SK-N-MC (cell line): Measurements from ENCODE around the gene NECAB3.
"Not testable (repeated sequence)": the region's sequence is repeated elsewhere in the genome, so short reads cannot be mapped to it uniquely, and the experiment has no call there.

Experiments used
- DNase-seq: peaks from one replicate; pipeline ENCODE4 v3.0.0-alpha.2; 2011; ENCODE audit warnings: low read depth, low spot score
- H3K27ac ChIP-seq: fragments of 200-600 bp; sonication (generic); 2 replicates; pipeline ENCODE4 v1.5.1; 2016; ENCODE audit warnings: mixed run types
- H3K36me3 ChIP-seq: fragments of 200-600 bp; sonication (generic); 2 replicates; pipeline ENCODE4 v1.6.1; 2017; ENCODE audit warnings: antibody characterized with exemption, low read length, mixed read lengths; ENCODE audit not compliant: insufficient read depth
- H3K4me3 ChIP-seq: fragments of 200-600 bp; sonication (generic); 2 replicates; pipeline ENCODE4 v1.5.1; 2016
- H3K9ac ChIP-seq: fragments of 200-600 bp; sonication (generic); 2 replicates; pipeline ENCODE4 v1.8.0; 2017; ENCODE audit warnings: mixed run types, mixed read lengths; ENCODE audit not compliant: insufficient read length
- H3K9me3 ChIP-seq: fragments of 200-600 bp; sonication (generic); 2 replicates; pipeline ENCODE4 v1.6.1; 2017; ENCODE audit warnings: low read depth, mild to moderate bottlenecking, antibody characterized with exemption, low read length, moderate library complexity, mixed read lengths
- EZH2 ChIP-seq: fragments of 200-600 bp; sonication (generic); IDR thresholded peaks from one replicate; pipeline ENCODE4 v1.6.1; 2017; ENCODE audit warnings: antibody characterized with exemption
- FOXP2 ChIP-seq: optimal IDR thresholded peaks from 2 replicates; pipeline ENCODE3; 2011; ENCODE audit warnings: mild to moderate bottlenecking, moderate library complexity; ENCODE audit not compliant: insufficient read depth; ENCODE audit errors: extremely low read length, control extremely low read depth
- POLR2AphosphoS5 ChIP-seq: IDR thresholded peaks from 2 replicates; pipeline ENCODE4 v1.6.1; 2012; ENCODE audit warnings: mild to moderate bottlenecking, low read depth, low read length, borderline replicate concordance

Gene NECAB3

GRCh38 chr20:33701629-33702450 lies 27.6 kb upstream of the NECAB3 start:
- Histone ChIP-seq H3K9ac (no peak overlapping the region), H3K36me3 (no peaks in the 10 kb centered on the region), H3K27ac (no peak overlapping the region), H3K4me3 (no peak overlapping the region), H3K9me3 (no peaks in the 10 kb centered on the region)
- TF ChIP-seq FOXP2 = no peak
- no peak for TF ChIP-seq EZH2
- TF ChIP-seq POLR2AphosphoS5 = no peak
- DNase-seq = no peak

DNA sequence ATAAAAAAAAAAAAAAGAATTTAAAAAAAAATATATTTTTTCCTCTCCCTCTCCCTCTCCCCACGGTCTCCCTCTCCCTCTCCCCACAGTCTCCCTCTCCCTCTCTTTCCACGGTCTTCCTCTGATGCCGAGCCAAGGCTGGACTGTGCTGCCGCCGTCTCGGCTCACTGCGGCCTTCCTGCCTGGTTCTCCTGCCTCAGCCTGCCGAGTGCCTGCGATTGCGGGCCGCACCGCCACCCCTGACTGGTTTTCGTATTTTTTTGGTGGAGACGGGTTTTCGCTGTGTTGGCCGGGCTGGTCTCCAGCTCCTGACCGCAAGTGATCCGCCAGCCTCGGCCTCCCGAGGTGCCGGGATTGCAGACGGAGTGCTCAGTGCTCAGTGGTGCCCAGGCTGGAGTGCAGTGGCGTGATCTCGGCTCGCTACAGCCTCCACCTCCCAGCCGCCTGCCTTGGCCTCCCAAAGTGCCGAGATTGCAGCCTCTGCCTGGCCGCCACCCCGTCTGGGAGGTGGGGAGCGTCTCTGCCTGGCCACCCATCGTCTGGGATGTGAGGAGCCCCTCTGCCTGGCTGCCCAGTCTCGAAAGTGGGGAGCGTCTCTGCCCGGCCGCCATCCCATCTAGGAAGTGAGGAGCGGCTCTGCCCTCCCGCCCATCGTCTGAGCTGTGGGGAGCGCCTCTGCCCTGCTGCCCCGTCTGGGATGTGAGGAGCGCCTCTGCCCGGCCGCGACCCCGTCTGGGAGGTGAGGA lies 26.6 kb upstream of the NECAB3 start:
- not testable (repeated sequence) for H3K4me3 ChIP-seq, DNase-seq, H3K9ac ChIP-seq, H3K9me3 ChIP-seq, H3K27ac ChIP-seq, H3K36me3 ChIP-seq

DNA sequence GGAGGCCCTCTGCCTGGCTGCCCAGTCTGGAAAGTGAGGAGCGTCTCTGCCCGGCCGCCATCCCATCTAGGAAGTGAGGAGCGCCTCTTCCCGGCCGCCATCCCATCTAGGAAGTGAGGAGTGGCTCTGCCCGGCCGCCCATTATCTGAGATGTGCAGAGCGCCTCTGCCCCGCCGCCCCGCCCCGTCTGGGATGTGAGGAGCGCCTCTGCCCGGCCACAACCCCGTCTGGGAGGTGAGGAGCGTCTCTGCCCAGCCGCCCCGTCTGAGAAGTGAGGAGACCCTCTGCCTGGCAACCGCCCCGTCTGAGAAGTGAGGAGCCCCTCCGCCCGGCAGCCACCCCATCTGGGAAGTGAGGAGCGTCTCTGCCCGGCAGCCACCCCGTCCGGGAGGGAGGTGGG lies 24.7 kb upstream of the NECAB3 start:
- not testable (repeated sequence) for H3K9me3 ChIP-seq, H3K36me3 ChIP-seq, H3K4me3 ChIP-seq, H3K9ac ChIP-seq, H3K27ac ChIP-seq, DNase-seq

DNA sequence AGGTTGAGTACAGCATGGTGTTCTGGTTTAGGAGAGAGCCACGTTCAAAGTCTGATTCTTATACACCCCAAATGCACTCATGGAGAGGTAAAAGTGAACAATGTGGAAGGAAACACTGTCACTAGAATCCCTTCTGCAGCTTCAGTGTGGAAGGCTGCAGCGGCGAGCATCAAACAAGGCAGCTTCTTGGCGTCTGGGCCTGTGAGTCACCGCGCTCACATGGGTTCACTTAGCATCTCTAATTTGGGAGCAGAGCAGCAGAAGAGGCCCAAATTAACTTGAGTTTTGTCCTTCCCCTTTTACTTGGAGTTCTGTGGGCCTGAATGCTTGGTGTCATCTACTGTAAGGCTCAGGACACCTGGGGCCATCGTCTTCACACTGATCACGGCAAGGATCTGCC lies 22.9 kb upstream of the NECAB3 start:
- no peaks in the 10 kb centered on the region for H3K9me3 ChIP-seq
- no peak overlapping the region for H3K27ac ChIP-seq
- DNase-seq = no peak
- TF ChIP-seq FOXP2 = no peak
- no peak for TF ChIP-seq EZH2
- no peak for TF ChIP-seq POLR2AphosphoS5
- no peaks in the 10 kb centered on the region for H3K36me3 ChIP-seq
- no peak overlapping the region for H3K4me3 ChIP-seq
- H3K9ac ChIP-seq = no peak overlapping the region

- Histone ChIP-seq H3K4me3 (no peak overlapping the region), H3K9ac (no peak overlapping the region), H3K9me3 (no peaks in the 10 kb centered on the region), H3K36me3 (no peaks in the 10 kb centered on the region), H3K27ac (no peak overlapping the region)
- TF ChIP-seq FOXP2 = no peak
- TF ChIP-seq POLR2AphosphoS5 = no peak
- TF ChIP-seq EZH2 = no peak
- no peak for DNase-seq
Observed at GRCh38 chr20:33696448-33696847, 22.2 kb upstream of the NECAB3 start.

- H3K9ac ChIP-seq = no peak overlapping the region
- no peak overlapping the region for H3K27ac ChIP-seq
- TF ChIP-seq EZH2 (no peak), POLR2AphosphoS5 (no peak), FOXP2 (no peak)
Observed at GRCh38 chr20:33694639-33695012, 20.4 kb upstream of the NECAB3 start.

GRCh38 chr20:33693741-33694638 lies 19.8 kb upstream of the NECAB3 start:
- H3K4me3 ChIP-seq = no peak overlapping the region
- DNase-seq = no peak

More at GRCh38 chr20:33694639-33695012, 20.4 kb upstream of the NECAB3 start:
- Histone ChIP-seq H3K36me3 (no peaks in the 10 kb centered on the region), H3K9me3 (no peaks in the 10 kb centered on the region), H3K4me3 (no peak overlapping the region)
- no peak for DNase-seq

DNA sequence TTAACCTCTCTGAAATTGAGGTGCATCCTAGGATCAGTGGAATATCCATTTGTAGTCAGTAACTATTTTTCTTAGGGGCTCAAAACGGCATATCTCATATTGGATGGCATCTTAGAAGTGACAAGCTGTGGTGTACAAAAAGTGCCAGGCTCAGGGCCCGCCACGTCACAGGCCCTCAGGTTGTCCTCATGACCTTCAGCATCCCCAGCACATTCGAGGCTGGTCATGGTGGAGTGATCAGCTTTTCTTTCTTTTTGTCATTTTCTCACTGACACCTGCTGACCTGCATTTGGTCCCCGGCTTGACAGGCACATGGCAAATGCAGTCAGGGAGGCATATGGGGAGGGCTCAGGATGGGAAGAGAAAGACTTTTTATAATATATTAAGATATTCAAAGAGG lies 19.1 kb upstream of the NECAB3 start:
- Histone ChIP-seq H3K27ac (no peak overlapping the region), H3K4me3 (no peak overlapping the region), H3K9me3 (no peaks in the 10 kb centered on the region), H3K9ac (no peak overlapping the region), H3K36me3 (no peaks in the 10 kb centered on the region)
- TF ChIP-seq FOXP2 (no peak), EZH2 (no peak), POLR2AphosphoS5 (no peak)
- no peak for DNase-seq

More at GRCh38 chr20:33693741-33694638, 19.8 kb upstream of the NECAB3 start:
- TF ChIP-seq EZH2 (no peak), POLR2AphosphoS5 (no peak)
- Histone ChIP-seq H3K27ac (no peak overlapping the region), H3K36me3 (no peaks in the 10 kb centered on the region), H3K9ac (no peak overlapping the region), H3K9me3 (no peaks in the 10 kb centered on the region)
